NCI-H128 (cell line): ENCODE measurements around the gene IMPDH2.

Experiments used
- DNase-seq: peaks from one replicate; lab custom pipeline; 2025; ENCODE audit not compliant: unreplicated experiment; lab: John Stamatoyannopoulos, UW

Gene IMPDH2

GRCh38 chr3:48984663-48985062, 44.5 kb downstream of the IMPDH2 start:
- DNase-seq = no peak

GRCh38 chr3:48983096-48983495, 46.1 kb downstream of the IMPDH2 start:
- no peak for DNase-seq

- no peak for DNase-seq
Measured at GRCh38 chr3:48982686-48983085, 46.5 kb downstream of the IMPDH2 start.

GRCh38 chr3:48982016-48982415, 47.2 kb downstream of the IMPDH2 start:
- DNase-seq = no peak

GRCh38 chr3:48980295-48980694, 48.9 kb downstream of the IMPDH2 start:
- DNase-seq = no peak

- DNase-seq = no peak
Measured at GRCh38 chr3:48979451-48979850, 49.7 kb downstream of the IMPDH2 start.
